Activated T-helper 1 cell treated with anti-CD3 and anti-CD28 coated beads, Interleukin-2, amount 50 U/mL, for 16 hours (primary cell): Measurements from ENCODE around the gene PRKCH.

Source experiments
- DNase-seq, 2 donors: peaks; one replicate each; pipeline ENCODE4 v3.0.0-alpha.2; 2020; ENCODE audit warnings: low read depth in 1 of 2, low spot score in 1 of 2

Gene PRKCH

GRCh38 chr14:61418746-61419145 is 97.4 kb downstream of the PRKCH start:
- no peak for DNase-seq

GRCh38 chr14:61419201-61419600 is 97.8 kb downstream of the PRKCH start:
- DNase-seq = no peak

GRCh38 chr14:61420326-61420725 is 98.9 kb downstream of the PRKCH start:
- no peak for DNase-seq

- no peak for DNase-seq
Measured at GRCh38 chr14:61421212-61421923, 100.0 kb downstream of the PRKCH start.

- DNase-seq = no peak
Measured at GRCh38 chr14:61426048-61426447, 104.7 kb downstream of the PRKCH start.

GRCh38 chr14:61428261-61428660 is 106.9 kb downstream of the PRKCH start:
- no peak for DNase-seq

- DNase-seq = no peak
Measured at GRCh38 chr14:61429316-61429715, 107.9 kb downstream of the PRKCH start.

GRCh38 chr14:61430066-61430757 is 108.8 kb downstream of the PRKCH start:
- DNase-seq = no peak

GRCh38 chr14:61433169-61433568 is 111.8 kb downstream of the PRKCH start:
- no peak for DNase-seq

GRCh38 chr14:61433828-61434227 is 112.4 kb downstream of the PRKCH start:
- DNase-seq = no peak

GRCh38 chr14:61434311-61434710 is 112.9 kb downstream of the PRKCH start:
- no peak for DNase-seq

- no peak for DNase-seq
Measured at GRCh38 chr14:61435563-61436337, 114.4 kb downstream of the PRKCH start.

- no peak for DNase-seq
Measured at GRCh38 chr14:61437381-61437780, 116.0 kb downstream of the PRKCH start.

GRCh38 chr14:61438036-61438435 is 116.7 kb downstream of the PRKCH start:
- DNase-seq = no peak

- no peak for DNase-seq
Measured at GRCh38 chr14:61438497-61438859, 117.1 kb downstream of the PRKCH start.

GRCh38 chr14:61438860-61439765 is 117.7 kb downstream of the PRKCH start:
- DNase-seq = no peak

GRCh38 chr14:61439779-61440418 is 118.5 kb downstream of the PRKCH start:
- DNase-seq = no peak

GRCh38 chr14:61443481-61443880 is 122.1 kb downstream of the PRKCH start:
- no peak for DNase-seq

GRCh38 chr14:61444215-61444768 is 122.9 kb downstream of the PRKCH start:
- peak; percentile 29 to 38 for DNase-seq

- DNase-seq = no peak
Measured at GRCh38 chr14:61451491-61451890, 130.1 kb downstream of the PRKCH start.
